Mammary epithelial cell (primary cell): ENCODE data around the gene PTPRR.

ENCODE experiments used
- CTCF ChIP-seq, 2 donors: IDR thresholded peaks in 1 of 2; conservative IDR thresholded peaks in 1 of 2; 2 replicates each; pipeline ENCODE4 v1.5.1; 2011 to 2012; ENCODE audit warnings: inconsistent platforms in 2 of 2, low read length in 2 of 2, mild to moderate bottlenecking in 2 of 2, control low read depth in 1 of 2, low read depth in 1 of 2; ENCODE audit not compliant: insufficient read depth in 1 of 2; ENCODE audit errors: extremely low read depth in 1 of 2
- EZH2 ChIP-seq: IDR thresholded peaks from 2 replicates; pipeline ENCODE4 v1.6.1; 2012; ENCODE audit warnings: low read length, inconsistent platforms, borderline replicate concordance

GRCh38 chr12:70772836-70773235 is 147.7 kb downstream of the PTPRR start:
- TF ChIP-seq CTCF (conservative IDR thresholded peaks at IDR 0.05 in 1 of 2, IDR thresholded peaks at IDR 0.05 in 1 of 2; ENCODE audit: extremely low read depth in 1 of 2, insufficient read depth in 1 of 2, low read depth in 1 of 2, low read length in 2 of 2) (no peak), EZH2 (no peak)
